Measurements from ENCODE around the gene GGTLC2.

GRCh38 chr22:22604326-22605073 is 39.9 kb upstream of the GGTLC2 start:
- TF ChIP-seq CTCF (IDR thresholded peaks at IDR 0.05) (no peak), POLR2A (IDR thresholded peaks at IDR 0.05) (no peak)
